Central memory CD4-positive, alpha-beta T cell (primary cell): ENCODE measurements around the gene MTM1.

Experiments used
- DNase-seq: peaks from one replicate; pipeline ENCODE4 v3.0.0; 2022

The MTM1 gene

GRCh38 chrX:150683112-150683511, 114.7 kb downstream of the MTM1 start:
- peak; percentile 5 for DNase-seq

- peak; percentile 54 for DNase-seq
These were observed 115.2 kb downstream of the MTM1 start for GRCh38 chrX:150683536-150684146.

- DNase-seq, result no peak
These were observed 120.6 kb downstream of the MTM1 start for GRCh38 chrX:150688911-150689451.

GRCh38 chrX:150690126-150690525, 121.7 kb downstream of the MTM1 start:
- DNase-seq, result no peak

- peak; percentile 9 for DNase-seq
These were observed 123.9 kb downstream of the MTM1 start for GRCh38 chrX:150692296-150692695.

- DNase-seq, result peak; percentile 54
These were observed 124.7 kb downstream of the MTM1 start, which contains the start of gene MTMR1 for GRCh38 chrX:150692831-150693724. Gene MTMR1, plus strand, starts transcription at chrX:150693396. Its CDS starts 135 bp downstream, at chrX:150693531.

- DNase-seq, result peak; percentile 57
These were observed 125.5 kb downstream of the MTM1 start for GRCh38 chrX:150693725-150694574.

- peak; percentile 5 for DNase-seq
These were observed 126.5 kb downstream of the MTM1 start for GRCh38 chrX:150694738-150695410.

- no peak for DNase-seq
These were observed 127.9 kb downstream of the MTM1 start for GRCh38 chrX:150696331-150696730.

GRCh38 chrX:150696866-150697265, 128.4 kb downstream of the MTM1 start:
- DNase-seq, result no peak

GRCh38 chrX:150697641-150698040, 129.2 kb downstream of the MTM1 start:
- DNase-seq, result no peak

GRCh38 chrX:150698981-150699380, 130.6 kb downstream of the MTM1 start:
- no peak for DNase-seq

GRCh38 chrX:150700107-150700506, 131.7 kb downstream of the MTM1 start:
- DNase-seq, result no peak

- no peak for DNase-seq
These were observed 133.0 kb downstream of the MTM1 start for GRCh38 chrX:150701377-150701776.

- DNase-seq, result no peak
These were observed 134.7 kb downstream of the MTM1 start for GRCh38 chrX:150702966-150703694.

- no peak for DNase-seq
These were observed 135.2 kb downstream of the MTM1 start for GRCh38 chrX:150703695-150703974.

- no peak for DNase-seq
These were observed 135.7 kb downstream of the MTM1 start for GRCh38 chrX:150704030-150704613.

GRCh38 chrX:150712619-150713018, 144.2 kb downstream of the MTM1 start:
- no peak for DNase-seq

- no peak for DNase-seq
These were observed 146.8 kb downstream of the MTM1 start for GRCh38 chrX:150715184-150715583.

- DNase-seq, result no peak
These were observed 151.2 kb downstream of the MTM1 start for GRCh38 chrX:150719621-150720020.
